ENCODE results near the gene NKD1. TPM values are rescaled to one million over a fixed set of nuclear protein-coding genes. Genes with fewer than 3 reads are reported as not detected.

Gene NKD1
- total and polyA plus RNA-seq, 2 of the 8 experiments (the other 6 are each of a cell fraction or from before 2014, with no cell fraction given), result 0.70 to 4.5 TPM

- Histone ChIP-seq H4K5ac (ENCODE audit: insufficient read length, low read depth, low read length) (no peak overlapping the region), H2BK20ac (ENCODE audit: low read length) (no peak overlapping the region), H3K14ac (ENCODE audit: insufficient read length) (no peak overlapping the region), H3K79me2 (ENCODE audit: control insufficient read depth in 1 of 2, insufficient read depth in 2 of 2, low read length in 2 of 2) (no peaks in the 10 kb centered on the region), H4K20me1 (replicated peaks in 1 of 2; ENCODE audit: control insufficient read depth in 1 of 2, insufficient read depth in 2 of 2, low read length in 2 of 2) (no peaks in the 10 kb centered on the region), H2BK5ac (ENCODE audit: low read depth, low read length) (no peak overlapping the region), H2BK120ac (replicated peaks; ENCODE audit: low read depth, low read length) (no peak overlapping the region), H4K91ac (replicated peaks; ENCODE audit: insufficient read length, low read length) (no peak overlapping the region), H3K4me2 (ENCODE audit: insufficient read depth in 1 of 2, low read depth in 2 of 2, low read length in 2 of 2) (no peak overlapping the region), H3K4ac (replicated peaks; ENCODE audit: insufficient read length, low read depth, low read length) (no peak overlapping the region), H2BK12ac (ENCODE audit: low read depth, low read length) (no peak overlapping the region), H3K23ac (ENCODE audit: insufficient read length) (no peak overlapping the region), H3K9ac (replicated peaks in 1 of 4; ENCODE audit: extremely low read depth in 1 of 4, low read depth in 3 of 4, low read length in 3 of 4) (no peak overlapping the region), H2AFZ (ENCODE audit: low read length) (no peak overlapping the region), H3K56ac (replicated peaks; ENCODE audit: insufficient read length, low read depth, low read length) (no peak overlapping the region), H2BK15ac (ENCODE audit: low read length) (no peak overlapping the region), H3K18ac (ENCODE audit: extremely low read depth, low read length) (no peak overlapping the region), H3K27ac (ENCODE audit: low read depth, low read length) (no peak overlapping the region), H2AK5ac (ENCODE audit: low read depth, low read length) (no peak overlapping the region), H3K9me3 (ENCODE audit: insufficient read depth in 2 of 2, low read depth in 1 of 2, low read length in 1 of 2) (no peaks in the 10 kb centered on the region), H3K4me3 (ENCODE audit: extremely low read depth in 1 of 4, insufficient read depth in 2 of 4, low read depth in 3 of 4, low read length in 4 of 4) (no peak overlapping the region), H3K23me2 (ENCODE audit: low read depth, low read length) (no peaks in the 10 kb centered on the region), H3K27me3 (replicated peaks in 1 of 4; ENCODE audit: control insufficient read depth in 3 of 4, extremely low read depth in 1 of 4, insufficient read depth in 3 of 4, low read length in 3 of 4) (peaks cover 0 to 1% (median 0%) of the 10 kb centered on the region in 4 experiments; a peak in 1 of 7 replicates), H3K36me3 (ENCODE audit: control insufficient read depth in 2 of 4, insufficient read depth in 4 of 4, low read length in 3 of 4) (no peaks in the 10 kb centered on the region), H3K79me1 (ENCODE audit: low read depth, low read length) (no peaks in the 10 kb centered on the region), H3K4me1 (replicated peaks in 1 of 4; ENCODE audit: control insufficient read depth in 3 of 4, insufficient read depth in 4 of 4, low read length in 3 of 4) (peaks cover 4 to 18% (median 7%) of the 10 kb centered on the region in 4 experiments; a peak in 6 of 7 replicates), H4K8ac (ENCODE audit: extremely low read depth, insufficient read depth, low read length) (no peak overlapping the region)
- WGBS, 2 experiments (ENCODE audit: extremely low coverage in 1 of 2, insufficient coverage in 1 of 2, insufficient read length in 1 of 2, insufficient replicate concordance in 2 of 2, low coverage in 1 of 2, low lambda C conversion rate in 2 of 2, missing lambda C conversion rate in 1 of 2), result 81% methylated on average over 5 of the region's 5 CpGs; no CpG with 5 or more reads in 1 of the 2 experiments
- ChIA-PET CTCF (ENCODE audit: partially characterized antibody) (interaction anchor here (0.6 to 11.1 kb wide), 18 partner anchors 8 to 135 kb away, joined by 3 to 100 read pairs (median 5); no protein-coding TSS in a partner anchor), POLR2A (ENCODE audit: partially characterized antibody) (interaction anchor here (1.0 kb wide), 1 partner anchor 33 kb away, joined by 3 read pairs; no protein-coding TSS in a partner anchor)
- no peak for TF ChIP-seq ATF2 (IDR thresholded peaks at IDR 0.05; ENCODE audit: low read length)
- TF ChIP-seq BACH1 (IDR thresholded peaks at IDR 0.05; ENCODE audit: low read length), result no peak
- TF ChIP-seq SUZ12 (IDR thresholded peaks at IDR 0.05; ENCODE audit: low read length), result no peak
- no peak for TF ChIP-seq SP2 (IDR thresholded peaks at IDR 0.05; ENCODE audit: low read length)
- DNase-seq (ENCODE audit: low read depth in 1 of 2, low spot score in 2 of 2) (no peak), FAIRE-seq (no peak)
These were observed 61.3 kb downstream of the NKD1 start for GRCh38 chr16:50609471-50609870.

Measured in H1 (cell line).